BE2C (cell line): ENCODE measurements around the gene RHCE.
A peak's percentile ranks its signal among the peaks of the same experiment; 100 is the strongest.
"Not testable (repeated sequence)": the region's sequence is repeated elsewhere in the genome, so short reads cannot be mapped to it uniquely, and the experiment has no call there.

Source experiments
- DNase-seq: peaks from one replicate; pipeline ENCODE4 v3.0.0-alpha.2; 2020
- H3K27me3 ChIP-seq: fragments of 250-450 bp; sonication (Bioruptor Pico); 2 replicates; pipeline ENCODE4 v1.5.1; 2020; ENCODE audit warnings: mild to moderate bottlenecking
- H3K36me3 ChIP-seq: fragments of 250-450 bp; sonication (Bioruptor Pico); 2 replicates; pipeline ENCODE4 v1.5.1; 2020; ENCODE audit warnings: mild to moderate bottlenecking
- H3K4me1 ChIP-seq: fragments of 250-450 bp; sonication (Bioruptor Pico); 2 replicates; pipeline ENCODE4 v1.5.1; 2020
- H3K4me3 ChIP-seq: 2 replicates; pipeline ENCODE4 v1.5.1; 2011; ENCODE audit warnings: low read depth, low read length
- H3K9me3 ChIP-seq: fragments of 250-450 bp; sonication (Bioruptor Pico); 2 replicates; pipeline ENCODE4 v1.5.1; 2020
- TF ChIP-seq, protein P1 (sequence below): IDR thresholded peaks from 2 replicates; pipeline ENCODE4 v1.5.1; 2012; ENCODE audit warnings: mild to moderate bottlenecking, low read depth, low read length

Gene RHCE

GRCh38 chr1:25341746-25342145 lies 78.9 kb downstream of the RHCE start:
- Histone ChIP-seq H3K36me3 (no peaks in the 10 kb centered on the region), H3K27me3 (no peaks in the 10 kb centered on the region), H3K9me3 (no peaks in the 10 kb centered on the region), H3K4me3 (no peak overlapping the region), H3K4me1 (no peaks in the 10 kb centered on the region)
- TF ChIP-seq, protein P1, sequence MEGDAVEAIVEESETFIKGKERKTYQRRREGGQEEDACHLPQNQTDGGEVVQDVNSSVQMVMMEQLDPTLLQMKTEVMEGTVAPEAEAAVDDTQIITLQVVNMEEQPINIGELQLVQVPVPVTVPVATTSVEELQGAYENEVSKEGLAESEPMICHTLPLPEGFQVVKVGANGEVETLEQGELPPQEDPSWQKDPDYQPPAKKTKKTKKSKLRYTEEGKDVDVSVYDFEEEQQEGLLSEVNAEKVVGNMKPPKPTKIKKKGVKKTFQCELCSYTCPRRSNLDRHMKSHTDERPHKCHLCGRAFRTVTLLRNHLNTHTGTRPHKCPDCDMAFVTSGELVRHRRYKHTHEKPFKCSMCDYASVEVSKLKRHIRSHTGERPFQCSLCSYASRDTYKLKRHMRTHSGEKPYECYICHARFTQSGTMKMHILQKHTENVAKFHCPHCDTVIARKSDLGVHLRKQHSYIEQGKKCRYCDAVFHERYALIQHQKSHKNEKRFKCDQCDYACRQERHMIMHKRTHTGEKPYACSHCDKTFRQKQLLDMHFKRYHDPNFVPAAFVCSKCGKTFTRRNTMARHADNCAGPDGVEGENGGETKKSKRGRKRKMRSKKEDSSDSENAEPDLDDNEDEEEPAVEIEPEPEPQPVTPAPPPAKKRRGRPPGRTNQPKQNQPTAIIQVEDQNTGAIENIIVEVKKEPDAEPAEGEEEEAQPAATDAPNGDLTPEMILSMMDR, result no peak
- no peak for DNase-seq

GRCh38 chr1:25338986-25339385 lies 81.6 kb downstream of the RHCE start:
- TF ChIP-seq, protein P1, result no peak
- no peaks in the 10 kb centered on the region for H3K4me1 ChIP-seq
- peak overlapping the region; percentile 76 for H3K4me3 ChIP-seq
- no peaks in the 10 kb centered on the region for H3K9me3 ChIP-seq
- H3K27me3 ChIP-seq, result no peaks in the 10 kb centered on the region
- H3K36me3 ChIP-seq, result no peaks in the 10 kb centered on the region
- DNase-seq, result no peak

- DNase-seq, result peak; percentile 83
- Histone ChIP-seq H3K36me3 (no peaks in the 10 kb centered on the region), H3K27me3 (no peaks in the 10 kb centered on the region), H3K9me3 (no peaks in the 10 kb centered on the region), H3K4me3 (peak within 1 kb of the TSS; percentile 76), H3K4me1 (no peaks in the 10 kb centered on the region)
- TF ChIP-seq, protein P1, result no peak
Observed at GRCh38 chr1:25338188-25338981, 82.2 kb downstream of the RHCE start, which contains the start of gene TMEM50A. Gene TMEM50A (plus strand): TSS chr1:25338334. CDS start chr1:25340487, 2,153 bp downstream.

DNA sequence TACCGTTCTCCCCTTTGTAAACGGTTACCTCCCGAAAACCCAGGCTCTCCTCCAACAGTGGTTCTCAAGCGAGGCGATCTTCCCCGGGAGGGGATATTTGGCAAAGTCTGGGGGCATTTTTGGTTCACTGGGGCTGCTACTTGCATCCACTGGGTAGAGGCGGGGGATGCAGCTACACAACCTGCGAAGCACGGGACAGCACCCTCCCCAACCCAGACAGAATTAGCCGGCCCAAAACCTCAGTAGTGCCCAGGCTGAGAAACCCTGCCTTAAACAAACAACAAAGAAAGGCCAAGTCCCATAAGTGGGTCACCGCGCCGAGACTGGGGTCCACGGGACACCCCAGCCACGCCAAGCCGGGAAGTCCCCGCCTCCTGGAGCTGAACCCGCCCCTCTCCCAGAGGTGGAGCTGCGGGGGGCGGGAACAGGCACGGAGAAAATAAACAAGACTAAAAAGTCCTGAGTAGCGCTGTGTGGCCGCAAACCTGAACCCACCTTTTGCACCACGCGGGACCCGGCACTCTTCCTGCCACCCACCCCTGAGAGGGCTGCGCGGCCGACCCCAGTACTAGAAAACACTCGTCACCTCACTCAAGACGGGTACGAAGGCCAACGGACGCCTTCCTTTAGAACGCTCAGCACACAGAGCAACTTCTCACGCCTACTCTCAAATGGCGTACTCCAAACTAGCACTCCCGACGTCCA lies 83.0 kb downstream of the RHCE start:
- not testable (repeated sequence) for H3K36me3 ChIP-seq, H3K9me3 ChIP-seq, H3K27me3 ChIP-seq, H3K4me1 ChIP-seq, DNase-seq
- peak overlapping the region; percentile 76 for H3K4me3 ChIP-seq

DNA sequence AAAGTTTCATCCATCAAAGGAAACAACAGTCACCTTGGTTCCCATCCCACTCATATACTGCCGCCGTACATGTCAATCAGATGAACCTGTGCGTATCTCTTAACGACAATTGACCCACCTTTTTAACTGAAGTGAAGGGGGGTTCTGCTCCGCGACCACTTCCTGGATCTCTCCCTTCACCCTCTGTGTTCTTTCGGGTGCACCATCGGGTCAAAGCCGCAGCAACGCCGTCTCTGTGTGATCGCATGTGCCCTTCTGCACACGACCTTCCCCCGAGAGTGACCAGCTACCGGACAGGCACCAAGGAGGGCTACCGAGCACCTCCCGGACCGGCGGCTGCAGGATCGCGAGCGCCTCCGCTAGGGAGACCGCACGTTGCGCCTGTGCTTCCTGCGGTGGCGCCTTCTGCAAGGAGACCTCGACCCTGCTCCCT lies 83.7 kb downstream of the RHCE start:
- H3K4me3 ChIP-seq, result peak overlapping the region; percentile 61
- DNase-seq, result peak; percentile 33
- not testable (repeated sequence) for H3K4me1 ChIP-seq, H3K27me3 ChIP-seq, H3K36me3 ChIP-seq, H3K9me3 ChIP-seq

- H3K9me3 ChIP-seq, DNase-seq, H3K27me3 ChIP-seq, H3K4me3 ChIP-seq, H3K36me3 ChIP-seq, H3K4me1 ChIP-seq: not testable (repeated sequence)
Observed at GRCh38 chr1:25329950-25330349, 90.7 kb downstream of the RHCE start.

GRCh38 chr1:25329336-25329735 lies 91.3 kb downstream of the RHCE start:
- not testable (repeated sequence) for DNase-seq, H3K9me3 ChIP-seq, H3K27me3 ChIP-seq, H3K4me3 ChIP-seq, H3K36me3 ChIP-seq, H3K4me1 ChIP-seq

GRCh38 chr1:25328791-25329185 lies 91.8 kb downstream of the RHCE start:
- H3K9me3 ChIP-seq, H3K27me3 ChIP-seq, H3K4me1 ChIP-seq, DNase-seq, H3K36me3 ChIP-seq, H3K4me3 ChIP-seq: not testable (repeated sequence)

DNA sequence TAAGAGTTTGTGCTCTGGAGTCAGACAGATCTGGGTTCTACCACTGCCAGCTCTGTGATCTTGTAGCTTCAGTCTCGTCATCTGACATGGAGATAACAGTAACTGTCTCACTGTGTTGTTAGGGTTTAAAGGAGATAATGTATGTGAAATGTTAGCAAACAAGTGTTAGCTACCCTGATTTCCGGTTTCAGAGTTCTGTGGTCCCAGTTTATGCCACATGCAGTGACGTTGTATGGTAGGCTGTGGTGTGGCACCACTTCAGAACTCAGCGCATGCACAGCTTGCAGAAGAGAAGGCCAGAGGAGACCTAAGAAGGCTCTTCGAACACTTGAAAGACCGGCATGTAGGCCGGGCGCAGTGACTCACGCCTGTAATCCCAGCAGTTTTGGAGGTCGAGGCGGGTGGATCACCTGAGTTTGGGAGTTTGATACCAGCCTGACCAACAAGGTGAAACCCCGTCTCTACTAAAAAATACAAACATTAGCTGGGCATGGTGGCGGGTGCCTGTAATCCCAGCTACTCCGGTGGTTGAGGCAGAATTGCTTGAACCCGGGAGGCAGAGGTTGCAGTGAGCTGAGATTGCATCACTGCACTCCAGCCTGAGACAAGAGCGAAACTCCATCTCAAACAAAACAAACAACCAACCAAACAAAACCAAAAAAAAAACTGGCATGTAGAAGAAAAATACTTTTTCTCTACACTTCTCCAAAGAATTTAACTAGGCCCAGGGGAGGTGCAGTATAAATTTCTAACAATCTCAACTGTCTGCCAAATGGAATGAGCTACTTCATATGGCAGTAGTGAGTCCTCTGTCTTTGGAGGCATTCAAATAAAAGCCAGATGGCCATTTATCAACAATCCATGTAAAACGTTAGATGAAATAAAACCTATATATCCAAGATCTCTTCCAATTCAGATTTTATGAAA lies 92.5 kb downstream of the RHCE start:
- H3K36me3 ChIP-seq, H3K27me3 ChIP-seq, H3K9me3 ChIP-seq, H3K4me1 ChIP-seq, H3K4me3 ChIP-seq, DNase-seq: not testable (repeated sequence)

DNA sequence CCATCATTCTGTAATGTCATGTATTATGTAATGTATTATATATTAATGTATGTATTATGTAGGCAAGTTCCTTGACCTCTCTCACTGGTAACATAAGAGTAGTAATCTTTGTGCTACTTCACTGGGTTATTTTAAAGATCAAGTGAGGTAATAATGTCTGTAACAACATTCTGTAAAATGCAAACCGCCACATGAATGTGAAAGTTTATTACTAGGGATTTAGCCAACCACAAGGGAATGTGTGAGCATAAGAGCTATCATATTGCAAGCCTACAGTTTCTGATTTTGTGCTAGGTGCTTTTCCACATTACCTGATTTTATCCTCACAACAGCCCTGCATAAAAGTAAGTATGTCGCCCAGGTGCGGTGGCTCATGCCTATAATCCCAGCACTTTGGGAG lies 96.2 kb downstream of the RHCE start:
- H3K9me3 ChIP-seq, H3K36me3 ChIP-seq, H3K27me3 ChIP-seq, H3K4me3 ChIP-seq, DNase-seq, H3K4me1 ChIP-seq: not testable (repeated sequence)

DNA sequence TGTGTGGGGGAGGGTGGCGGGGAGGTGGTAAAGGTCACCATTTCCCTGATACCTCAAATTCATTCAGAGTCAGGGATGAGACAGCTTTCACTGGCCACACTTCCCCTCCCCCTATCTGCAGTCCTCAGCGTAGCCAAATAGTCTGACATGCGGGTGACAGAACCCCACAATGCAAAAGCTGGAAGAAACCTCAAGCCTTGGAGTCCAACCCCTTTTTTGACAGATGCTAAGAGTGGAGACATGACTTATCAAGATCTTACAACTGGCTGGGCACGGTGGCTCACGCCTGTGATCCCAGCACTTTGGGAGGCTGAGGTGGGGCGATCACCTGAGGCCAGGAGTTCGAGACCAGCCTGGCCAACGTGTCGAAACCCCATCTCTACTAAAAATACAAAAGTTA lies 98.5 kb downstream of the RHCE start:
- DNase-seq, H3K27me3 ChIP-seq, H3K36me3 ChIP-seq, H3K4me1 ChIP-seq, H3K4me3 ChIP-seq, H3K9me3 ChIP-seq: not testable (repeated sequence)
